H1 (cell line): Measurements from ENCODE around the gene SERPINE2. TPM values are rescaled to one million over a fixed set of nuclear protein-coding genes. Genes with fewer than 3 reads are reported as not detected.

ENCODE experiments used
- CTCF ChIA-PET: fragments of 300-600 bp; sonication (Branson Sonifier 250); formaldehyde crosslinking; loops from one replicate; lab custom pipeline; 2021; ENCODE audit not compliant: partially characterized antibody; lab: Charles Lee
- POLR2A ChIA-PET: fragments of 300-600 bp; sonication (Branson Sonifier 250); formaldehyde crosslinking; loops from one replicate; lab custom pipeline; 2021; ENCODE audit warnings: inconsistent platforms; ENCODE audit not compliant: partially characterized antibody; lab: Charles Lee
- DNase-seq, 2 experiments: peaks; one replicate each; pipeline versions ENCODE4 v3.0.0 to v3.0.0-alpha.2; 2010 to 2022; ENCODE audit warnings: low spot score in 2 of 2, low read depth in 1 of 2, mixed read lengths in 1 of 2
- FAIRE-seq: peaks from 2 replicates; lab custom pipeline; 2011; peaks lifted over from hg19 to GRCh38; lab: Jason Lieb, UNC
- H2AFZ ChIP-seq: 2 replicates; pipeline ENCODE4 v1.8.1; 2012; ENCODE audit warnings: low read length, inconsistent platforms
- H2AK5ac ChIP-seq: 2 replicates; pipeline ENCODE4 v1.6.1; 2013; ENCODE audit warnings: low read depth, low read length
- H2BK120ac ChIP-seq: replicated peaks from 2 replicates; pipeline ENCODE3; 2013; ENCODE audit warnings: low read depth, low read length, inconsistent platforms
- H2BK12ac ChIP-seq: 2 replicates; pipeline ENCODE4 v1.6.1; 2013; ENCODE audit warnings: low read depth, low read length
- H2BK15ac ChIP-seq: 2 replicates; pipeline ENCODE4 v1.6.1; 2013; ENCODE audit warnings: low read length
- H2BK20ac ChIP-seq: 2 replicates; pipeline ENCODE4 v1.6.1; 2013; ENCODE audit warnings: low read length
- H2BK5ac ChIP-seq: 2 replicates; pipeline ENCODE4 v1.6.1; 2013; ENCODE audit warnings: low read depth, low read length
- H3K14ac ChIP-seq: 2 replicates; pipeline ENCODE4 v1.6.1; 2013; ENCODE audit warnings: inconsistent platforms; ENCODE audit not compliant: insufficient read length
- H3K18ac ChIP-seq: 2 replicates; pipeline ENCODE4 v1.6.1; 2013; ENCODE audit warnings: low read length; ENCODE audit errors: extremely low read depth
- H3K23ac ChIP-seq: 2 replicates; pipeline ENCODE4 v1.6.1; 2013; ENCODE audit warnings: inconsistent platforms; ENCODE audit not compliant: insufficient read length
- H3K23me2 ChIP-seq: 2 replicates; pipeline ENCODE4 v1.6.1; 2013; ENCODE audit warnings: low read depth, low read length
- H3K27ac ChIP-seq: 2 replicates; pipeline ENCODE4 v1.6.1; 2011; ENCODE audit warnings: low read depth, low read length, inconsistent platforms
- H3K27me3 ChIP-seq, 4 experiments: replicated peaks in 1 of 4; 1 replicate in 1 of 4; 2 replicates in 3 of 4; pipeline versions ENCODE4 v1.6.1 to v1.8.1; 2011 to 2013; ENCODE audit warnings: low read length in 3 of 4, mild to moderate bottlenecking in 3 of 4, inconsistent platforms in 2 of 4, mixed read lengths in 2 of 4, moderate library complexity in 1 of 4; ENCODE audit not compliant: control insufficient read depth in 3 of 4, insufficient read depth in 3 of 4; ENCODE audit errors: extremely low read depth in 1 of 4
- H3K36me3 ChIP-seq, 4 experiments: 2 replicates each; pipeline versions ENCODE4 v1.6.1 to v1.8.1; 2011 to 2013; ENCODE audit warnings: mild to moderate bottlenecking in 4 of 4, low read length in 3 of 4, moderate library complexity in 2 of 4, control low read depth in 1 of 4, inconsistent platforms in 1 of 4; ENCODE audit not compliant: insufficient read depth in 4 of 4, control insufficient read depth in 2 of 4
- H3K4ac ChIP-seq: replicated peaks from 2 replicates; pipeline ENCODE3; 2013; ENCODE audit warnings: low read length, low read depth, mixed read lengths, inconsistent platforms; ENCODE audit not compliant: insufficient read length
- H3K4me1 ChIP-seq, 4 experiments: replicated peaks in 1 of 4; 1 replicate in 1 of 4; 2 replicates in 3 of 4; pipeline versions ENCODE4 v1.6.1 to v1.8.1; 2011 to 2013; ENCODE audit warnings: low read length in 3 of 4, inconsistent platforms in 2 of 4, mixed read lengths in 1 of 4; ENCODE audit not compliant: insufficient read depth in 4 of 4, control insufficient read depth in 3 of 4
- H3K4me2 ChIP-seq, 2 experiments: 2 replicates each; pipeline versions ENCODE4 v1.6.1 to v1.8.1; 2011 to 2013; ENCODE audit warnings: low read depth in 2 of 2, low read length in 2 of 2, control low read depth in 1 of 2, inconsistent platforms in 1 of 2, mild to moderate bottlenecking in 1 of 2; ENCODE audit not compliant: insufficient read depth in 1 of 2
- H3K4me3 ChIP-seq, 4 experiments: fragments of 200-600, 300-600 bp in 1 of 4; sonication (generic), shearing (Covaris generic), sonication (Bioruptor Twin) in 1 of 4; 2 replicates each; pipeline versions ENCODE4 v1.5.1 to v1.8.1; 2011 to 2016; ENCODE audit warnings: low read length in 4 of 4, low read depth in 3 of 4, control low read depth in 2 of 4, inconsistent platforms in 2 of 4, mild to moderate bottlenecking in 2 of 4, mixed read lengths in 1 of 4, moderate library complexity in 1 of 4; ENCODE audit not compliant: insufficient read depth in 2 of 4; ENCODE audit errors: extremely low read depth in 1 of 4
- H3K56ac ChIP-seq: replicated peaks from 2 replicates; pipeline ENCODE3; 2013; ENCODE audit warnings: low read depth, mild to moderate bottlenecking, mixed read lengths, low read length, inconsistent platforms; ENCODE audit not compliant: insufficient read length
- H3K79me1 ChIP-seq: 2 replicates; pipeline ENCODE4 v1.6.1; 2013; ENCODE audit warnings: low read depth, low read length, control low read depth
- H3K79me2 ChIP-seq, 2 experiments: 2 replicates each; pipeline versions ENCODE4 v1.6.1 to v1.8.1; 2012 to 2013; ENCODE audit warnings: low read length in 2 of 2, mild to moderate bottlenecking in 2 of 2, inconsistent platforms in 1 of 2; ENCODE audit not compliant: insufficient read depth in 2 of 2, control insufficient read depth in 1 of 2
- H3K9ac ChIP-seq, 4 experiments: replicated peaks in 1 of 4; 1 replicate in 1 of 4; 2 replicates in 3 of 4; pipeline versions ENCODE4 v1.6.1 to v1.8.1; 2011 to 2013; ENCODE audit warnings: low read depth in 3 of 4, low read length in 3 of 4, control low read depth in 2 of 4, mild to moderate bottlenecking in 2 of 4, moderate library complexity in 2 of 4, inconsistent platforms in 1 of 4; ENCODE audit errors: extremely low read depth in 1 of 4
- H3K9me3 ChIP-seq, 2 experiments: 2 replicates each; pipeline versions ENCODE4 v1.6.1 to v1.8.1; 2012 to 2013; ENCODE audit warnings: mild to moderate bottlenecking in 2 of 2, moderate library complexity in 2 of 2, control low read depth in 1 of 2, inconsistent platforms in 1 of 2, low read depth in 1 of 2, low read length in 1 of 2, mixed read lengths in 1 of 2; ENCODE audit not compliant: insufficient read depth in 2 of 2
- H4K20me1 ChIP-seq, 2 experiments: replicated peaks in 1 of 2; 2 replicates each; pipeline versions ENCODE3 to v1.8.1; 2011 to 2013; ENCODE audit warnings: inconsistent platforms in 2 of 2, low read length in 2 of 2, mild to moderate bottlenecking in 1 of 2; ENCODE audit not compliant: insufficient read depth in 2 of 2, control insufficient read depth in 1 of 2
- H4K5ac ChIP-seq: 2 replicates; pipeline ENCODE4 v1.6.1; 2013; ENCODE audit warnings: low read length, low read depth, mixed read lengths, inconsistent platforms; ENCODE audit not compliant: insufficient read length
- H4K8ac ChIP-seq: 2 replicates; pipeline ENCODE4 v1.8.0; 2013; ENCODE audit warnings: mild to moderate bottlenecking, moderate library complexity, low read length, inconsistent platforms; ENCODE audit not compliant: insufficient read depth; ENCODE audit errors: extremely low read depth
- H4K91ac ChIP-seq: replicated peaks from 2 replicates; pipeline ENCODE3; 2013; ENCODE audit warnings: low read length, mixed read lengths, inconsistent platforms; ENCODE audit not compliant: insufficient read length
- ATF3 ChIP-seq: IDR thresholded peaks from 2 replicates; pipeline ENCODE4 v1.6.1; 2011; ENCODE audit warnings: low read depth, mild to moderate bottlenecking, low read length; ENCODE audit not compliant: insufficient read depth
- BRCA1 ChIP-seq: IDR thresholded peaks from 2 replicates; pipeline ENCODE4 v1.6.1; 2012; ENCODE audit warnings: low read depth, low read length, improper control_type of control experiment
- CBX8 ChIP-seq: fragments of 300-800, 300-1000 bp; sonication (generic); IDR thresholded peaks from 2 replicates; pipeline ENCODE4 v1.7.1; 2016; ENCODE audit warnings: low read depth, low read length, borderline replicate concordance
- EGR1 ChIP-seq: IDR thresholded peaks from 2 replicates; pipeline ENCODE4 v1.6.1; 2011; ENCODE audit warnings: low read depth, low read length, borderline replicate concordance
- PHF8 ChIP-seq: fragments of 200-600 bp; sonication (generic); conservative IDR thresholded peaks from 2 replicates; pipeline ENCODE4 v1.7.1; 2012; ENCODE audit warnings: low read depth, mild to moderate bottlenecking, inconsistent platforms, low read length, moderate library complexity
- POLR2A ChIP-seq, 2 experiments: IDR thresholded peaks; 1 replicate in 1 of 2; 2 replicates in 1 of 2; pipeline ENCODE4 v1.6.1; 2011; ENCODE audit warnings: low read depth in 2 of 2, low read length in 2 of 2, mild to moderate bottlenecking in 2 of 2; ENCODE audit errors: control extremely low read depth in 1 of 2
- POLR2AphosphoS5 ChIP-seq: IDR thresholded peaks from 2 replicates; pipeline ENCODE4 v1.6.1; 2011; ENCODE audit warnings: low read depth, low read length
- RBBP5 ChIP-seq: IDR thresholded peaks from 2 replicates; pipeline ENCODE4 v1.7.1; 2012; ENCODE audit warnings: low read depth, mild to moderate bottlenecking, inconsistent platforms, low read length, moderate library complexity, borderline replicate concordance
- RNF2 ChIP-seq: fragments of 200-900, 300-1000 bp; sonication (generic); IDR thresholded peaks from 2 replicates; pipeline ENCODE4 v1.7.1; 2016; ENCODE audit warnings: borderline replicate concordance, low read depth, mild to moderate bottlenecking, antibody characterized with exemption, low read length; ENCODE audit not compliant: poor library complexity, severe bottlenecking; ENCODE audit errors: missing control alignments
- SIN3A ChIP-seq, 2 experiments: IDR thresholded peaks in 1 of 2; conservative IDR thresholded peaks in 1 of 2; 2 replicates each; pipeline ENCODE4 v1.6.1; 2011 to 2012; ENCODE audit warnings: low read length in 2 of 2, improper control_type of control experiment in 1 of 2, low read depth in 1 of 2, mild to moderate bottlenecking in 1 of 2
- TBP ChIP-seq: IDR thresholded peaks from 2 replicates; pipeline ENCODE4 v1.6.1; 2011; ENCODE audit warnings: low read depth, low read length, improper control_type of control experiment
- TEAD4 ChIP-seq: IDR thresholded peaks from 2 replicates; pipeline ENCODE4 v1.6.1; 2012; ENCODE audit warnings: low read depth, low read length, inconsistent platforms, mixed read lengths
- WGBS, 2 experiments: shearing (Covaris generic) in 1 of 2; methylation state at CpG; one replicate each; pipeline versions ENCODE4 v1.1.6 to v1.1.7; 2013 to 2015; ENCODE audit warnings: low lambda C conversion rate in 2 of 2, mixed read lengths in 2 of 2, inconsistent platforms in 1 of 2, low coverage in 1 of 2, missing lambda C conversion rate in 1 of 2; ENCODE audit not compliant: insufficient replicate concordance in 2 of 2, insufficient coverage in 1 of 2, insufficient read length in 1 of 2; ENCODE audit errors: extremely low coverage in 1 of 2, missing lambda C conversion rate in 1 of 2; 5-methylcytosine and 5-hydroxymethylcytosine counted together
- polyA plus RNA-seq, 7 experiments: library from polyadenylated mRNA; depleted of rRNA in 3 of 7; stranded (reverse) in 5 of 7; unstranded in 2 of 7; fragments of >200 nt in 5 of 7; fragments of 200-250 nt in 2 of 7; gene quantifications; 1 replicate in 5 of 7; 2 replicates in 1 of 7; 4 replicates in 1 of 7; pipeline versions ENCODE4 v1.2.1 to v1.2.3, GENCODE V29; 2011 to 2013; ENCODE audit warnings: missing spikeins in 2 of 7, mixed read lengths in 2 of 7
- total RNA-seq: library from RNA; stranded (reverse); fragmentation: NEBNext Ultra II Directional; extraction: Animal tissue kit (Norgen Biotek cat#: 25700); gene quantifications from 2 replicates; pipeline ENCODE4 v1.2.1, GENCODE V29; 2021

SERPINE2 gene
- total and polyA plus RNA-seq, 2 of the 8 experiments (the other 6 are each of a cell fraction or from before 2014, with no cell fraction given), result 26.2 to 76.0 TPM

DNA sequence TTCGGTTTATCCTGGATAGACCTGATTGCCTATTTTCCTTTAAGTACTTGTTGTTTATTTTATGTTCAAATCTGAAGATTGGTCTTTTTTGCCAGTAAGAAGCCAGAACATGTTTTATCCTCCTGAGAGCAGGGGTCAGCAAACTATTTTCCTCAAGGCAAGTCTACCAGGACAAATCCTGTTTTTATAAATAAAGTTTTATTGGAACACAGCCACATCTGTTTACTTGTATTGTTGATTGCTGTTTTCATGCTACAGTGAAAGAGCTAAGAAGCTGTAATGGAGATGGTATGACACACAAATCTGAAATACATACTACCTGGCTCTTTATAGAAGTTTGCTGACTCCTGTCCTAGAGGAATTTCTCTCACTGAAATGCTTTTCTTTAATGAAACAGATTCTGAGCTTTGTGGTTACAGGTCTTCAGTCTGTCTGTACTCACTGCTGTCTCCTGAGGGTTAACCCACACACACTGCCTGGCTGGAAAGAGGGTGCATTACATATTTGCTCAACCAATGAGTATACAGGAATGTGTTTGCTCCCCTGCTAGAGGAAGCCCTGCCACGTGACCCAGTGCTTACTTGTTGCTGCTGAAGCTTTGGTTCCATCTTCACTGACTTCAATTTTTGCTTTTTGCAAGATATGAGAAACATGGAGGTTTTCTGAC, 59.2 kb downstream of the SERPINE2 start:
- H4K91ac ChIP-seq, result no peak overlapping the region
- no peaks in the 10 kb centered on the region for H3K9me3 ChIP-seq
- H3K9ac ChIP-seq, result no peak overlapping the region
- no peak for FAIRE-seq
- no peak overlapping the region for H4K8ac ChIP-seq
- H3K4ac ChIP-seq, result no peak overlapping the region
- no peak overlapping the region for H2BK15ac ChIP-seq
- no peaks in the 10 kb centered on the region for H4K20me1 ChIP-seq
- no peak overlapping the region for H2BK120ac ChIP-seq
- no peaks in the 10 kb centered on the region for H3K79me1 ChIP-seq
- H3K27ac ChIP-seq, result no peak overlapping the region
- H4K5ac ChIP-seq, result no peak overlapping the region
- H2BK20ac ChIP-seq, result no peak overlapping the region
- H3K18ac ChIP-seq, result no peak overlapping the region
- ChIA-PET CTCF (interaction anchor here (0.8 to 18.2 kb wide), 7 partner anchors 9 to 380 kb away, joined by 3 to 282 read pairs (median 6); partner anchors contain the start of gene SERPINE2), POLR2A (interaction anchor here (0.6 kb wide), 1 partner anchor 104 kb away, joined by 3 read pairs; no protein-coding TSS in a partner anchor)
- no peak overlapping the region for H3K56ac ChIP-seq
- no peak overlapping the region for H3K4me2 ChIP-seq
- no peak overlapping the region for H2BK12ac ChIP-seq
- no peak overlapping the region for H2AK5ac ChIP-seq
- no peak overlapping the region for H3K14ac ChIP-seq
- peaks cover 0 to 1% (median 0%) of the 10 kb centered on the region in 4 experiments; a peak in 1 of 7 replicates for H3K27me3 ChIP-seq
- 92% methylated on average over 2 of the region's 2 CpGs; no CpG with 5 or more reads in 1 of the 2 experiments for WGBS, 2 experiments
- no peak overlapping the region for H3K23ac ChIP-seq
- no peak overlapping the region for H2AFZ ChIP-seq
- peaks cover 3 to 20% (median 13%) of the 10 kb centered on the region in 4 experiments; a peak in 7 of 8 replicates for H3K36me3 ChIP-seq
- no peaks in the 10 kb centered on the region for H3K23me2 ChIP-seq
- no peaks in the 10 kb centered on the region for H3K79me2 ChIP-seq
- H3K4me3 ChIP-seq, result no peak overlapping the region
- H3K4me1 ChIP-seq, result no peaks in the 10 kb centered on the region
- DNase-seq, result no peak
- H2BK5ac ChIP-seq, result no peak overlapping the region
- no peak for TF ChIP-seq BRCA1
- no peak for TF ChIP-seq TEAD4
- no peak for TF ChIP-seq TBP
- TF ChIP-seq PHF8, result no peak
- TF ChIP-seq EGR1, result no peak
- no peak for TF ChIP-seq SIN3A (conservative IDR thresholded peaks at IDR 0.05 in 1 of 2, IDR thresholded peaks at IDR 0.05 in 1 of 2; ENCODE audit: low read depth in 1 of 2, low read length in 2 of 2)
- TF ChIP-seq RNF2, result no peak
- no peak for TF ChIP-seq RBBP5
- no peak for TF ChIP-seq POLR2AphosphoS5
- TF ChIP-seq ATF3, result no peak
- TF ChIP-seq POLR2A (IDR thresholded peaks at IDR 0.05; ENCODE audit: control extremely low read depth in 1 of 2, low read depth in 2 of 2, low read length in 2 of 2), result no peak
- no peak for TF ChIP-seq CBX8
